A549 (cell line): ENCODE data around the gene C4orf51. TPM values are rescaled to one million over a fixed set of nuclear protein-coding genes. Genes with fewer than 3 reads are reported as not detected.
A peak's percentile ranks its signal among the peaks of the same experiment; 100 is the strongest.

Source experiments
- ATAC-seq, 2 experiments: fragments of 200-7000 bp in 1 of 2; fragments of >200 bp in 1 of 2; cut with Nextera tagmentation in 1 of 2; cut with Tn5 transposase in 1 of 2; 3 replicates each; pipeline versions ENCODE4 v1.8.0 to v1.9.1; 2018 to 2020; ENCODE audit warnings: mild to moderate bottlenecking in 1 of 2, moderate library complexity in 1 of 2
- CTCF ChIA-PET: fragments of 300-600 bp; sonication (Branson Sonifier 250); formaldehyde crosslinking; extraction: SDS; loops from one replicate; lab custom pipeline; 2021; ENCODE audit warnings: antibody characterized with exemption, inconsistent platforms; lab: Yijun Ruan, JAX
- POLR2A ChIA-PET: fragments of 350-600 bp; formaldehyde crosslinking; extraction: SDS; loops from one replicate; lab custom pipeline; 2021; ENCODE audit warnings: antibody characterized with exemption, inconsistent platforms; lab: Yijun Ruan, JAX
- DNase-seq, 2 experiments: peaks; one replicate each; pipeline versions ENCODE4 v3.0.0 to v3.0.0-alpha.2; 2011 to 2016; ENCODE audit warnings: low read depth in 1 of 2, low spot score in 1 of 2
- FAIRE-seq: peaks from 2 replicates; lab custom pipeline; 2011; peaks lifted over from hg19 to GRCh38; lab: Jason Lieb, UNC
- H3K27ac ChIP-seq, 2 experiments: fragments of >200 bp; sonication (Bioruptor Twin); formaldehyde crosslinking; 3 replicates each; pipeline ENCODE4 v1.5.1; 2016 to 2017
- H3K4me1 ChIP-seq: fragments of >200 bp; sonication (Bioruptor Twin); formaldehyde crosslinking; 3 replicates; pipeline ENCODE4 v1.6.1; 2016
- H3K4me2 ChIP-seq: fragments of >200 bp; sonication (Bioruptor Twin); formaldehyde crosslinking; 3 replicates; pipeline ENCODE4 v1.6.1; 2016
- H3K4me3 ChIP-seq: fragments of >200 bp; sonication (Bioruptor Twin); formaldehyde crosslinking; 3 replicates; pipeline ENCODE4 v1.5.1; 2016
- H3K9me3 ChIP-seq: fragments of >200 bp; sonication (Bioruptor Twin); formaldehyde crosslinking; 3 replicates; pipeline ENCODE4 v1.6.1; 2016
- ATOH8 ChIP-seq: fragments of 250-450 bp; sonication (Bioruptor Pico); IDR thresholded peaks from 2 replicates; pipeline ENCODE4 v1.5.0; 2020; ENCODE audit warnings: low read depth, mild to moderate bottlenecking, moderate library complexity
- BHLHE40 ChIP-seq: IDR thresholded peaks from 2 replicates; pipeline ENCODE4 v1.6.1; 2012; ENCODE audit warnings: low read depth, low read length, inconsistent platforms
- CBX8 ChIP-seq: fragments of 200-600 bp; sonication (generic); IDR thresholded peaks from 2 replicates; pipeline ENCODE4 v1.6.1; 2016
- CHD2 ChIP-seq: fragments of 150-350 bp; IDR thresholded peaks from 2 replicates; pipeline ENCODE4 v1.6.1; 2014; ENCODE audit warnings: low read length; ENCODE audit not compliant: partially characterized antibody
- EHMT2 ChIP-seq: fragments of 200-600 bp; sonication (generic); IDR thresholded peaks from 2 replicates; pipeline ENCODE4 v1.6.1; 2016; ENCODE audit warnings: antibody characterized with exemption, low read depth, mild to moderate bottlenecking, moderate library complexity
- ELK1 ChIP-seq: fragments of 150-350 bp; IDR thresholded peaks from 2 replicates; pipeline ENCODE4 v1.6.1; 2014; ENCODE audit warnings: low read depth, mild to moderate bottlenecking, low read length
- EP300 ChIP-seq, 2 experiments: fragments of >200 bp; sonication (Bioruptor Twin); formaldehyde crosslinking; IDR thresholded peaks; 2 replicates in 1 of 2; 3 replicates in 1 of 2; pipeline ENCODE4 v1.6.1; 2016 to 2017
- ESRRA ChIP-seq: fragments of 150-350 bp; IDR thresholded peaks from 2 replicates; pipeline ENCODE4 v1.6.1; 2014; ENCODE audit warnings: mild to moderate bottlenecking, low read length, borderline replicate concordance
- FOSB ChIP-seq: fragments of 250-450 bp; sonication (Bioruptor Pico); IDR thresholded peaks from 2 replicates; pipeline ENCODE4 v1.5.0; 2020; ENCODE audit warnings: mild to moderate bottlenecking, moderate library complexity
- FOSL2 ChIP-seq, 2 experiments: fragments of 450-650 bp in 1 of 2; fragments of >200 bp in 1 of 2; sonication (Bioruptor Twin) in 1 of 2; formaldehyde crosslinking; IDR thresholded peaks; 2 replicates each; pipeline versions ENCODE4 v1.5.0 to v1.6.1; 2016 to 2020; ENCODE audit warnings: mild to moderate bottlenecking in 1 of 2, moderate library complexity in 1 of 2
- FOXS1 ChIP-seq: fragments of 250-450 bp; sonication (Bioruptor Pico); IDR thresholded peaks from 2 replicates; pipeline ENCODE4 v1.5.0; 2020; ENCODE audit warnings: mild to moderate bottlenecking, moderate library complexity
- GATA3 ChIP-seq: IDR thresholded peaks from 2 replicates; pipeline ENCODE4 v1.6.1; 2012; ENCODE audit warnings: borderline replicate concordance
- HES2 ChIP-seq: fragments of >200 bp; sonication (Bioruptor Twin); formaldehyde crosslinking; IDR thresholded peaks from 2 replicates; pipeline ENCODE4 v1.6.1; 2016
- HOXB13 ChIP-seq: fragments of 250-450 bp; sonication (Bioruptor Pico); IDR thresholded peaks from 2 replicates; pipeline ENCODE4 v1.5.0; 2020; ENCODE audit warnings: low read depth, mild to moderate bottlenecking, moderate library complexity
- KDM1A ChIP-seq: fragments of 200-600 bp; sonication (generic); IDR thresholded peaks from 2 replicates; pipeline ENCODE4 v1.6.1; 2016; ENCODE audit warnings: low read depth, mild to moderate bottlenecking
- KDM5A ChIP-seq: fragments of 200-600 bp; sonication (generic); IDR thresholded peaks from 2 replicates; pipeline ENCODE4 v1.6.1; 2016; ENCODE audit warnings: antibody characterized with exemption, mild to moderate bottlenecking
- MAFK ChIP-seq: fragments of 450-650 bp; IDR thresholded peaks from 2 replicates; pipeline ENCODE4 v1.6.1; 2014; ENCODE audit not compliant: partially characterized antibody
- MYC ChIP-seq: IDR thresholded peaks from 2 replicates; pipeline ENCODE4 v1.6.1; 2012; ENCODE audit warnings: mild to moderate bottlenecking, inconsistent platforms, low read length, improper control_type of control experiment, borderline replicate concordance
- NPAS2 ChIP-seq: fragments of 250-450 bp; sonication (Bioruptor Pico); IDR thresholded peaks from 2 replicates; pipeline ENCODE4 v1.8.0; 2022; ENCODE audit warnings: mild to moderate bottlenecking, moderate library complexity, borderline replicate concordance
- POLR2A ChIP-seq: IDR thresholded peaks from 2 replicates; pipeline ENCODE4 v1.6.1; 2012; ENCODE audit warnings: mild to moderate bottlenecking, low read length
- POLR2AphosphoS2 ChIP-seq: conservative IDR thresholded peaks from 2 replicates; pipeline ENCODE4 v1.6.1; 2012; ENCODE audit warnings: low read length, improper control_type of control experiment, inconsistent platforms
- RAD21 ChIP-seq, 2 experiments: fragments of >200 bp in 1 of 2; sonication (Bioruptor Twin) in 1 of 2; formaldehyde crosslinking in 1 of 2; IDR thresholded peaks in 1 of 2; conservative IDR thresholded peaks in 1 of 2; 2 replicates in 1 of 2; 3 replicates in 1 of 2; pipeline ENCODE4 v1.6.1; 2012 to 2018; ENCODE audit warnings: inconsistent platforms in 1 of 2
- RARB ChIP-seq: fragments of 250-450 bp; sonication (Bioruptor Pico); IDR thresholded peaks from 2 replicates; pipeline ENCODE4 v1.8.0; 2021; ENCODE audit warnings: mild to moderate bottlenecking, moderate library complexity
- RFX5 ChIP-seq: fragments of 450-650 bp; IDR thresholded peaks from 2 replicates; pipeline ENCODE4 v1.7.1; 2014; ENCODE audit warnings: antibody characterized with exemption, mild to moderate bottlenecking, moderate library complexity
- TFCP2L1 ChIP-seq: fragments of 250-450 bp; sonication (Bioruptor Pico); IDR thresholded peaks from 2 replicates; pipeline ENCODE4 v1.5.0; 2021; ENCODE audit warnings: mild to moderate bottlenecking
- TP53 ChIP-seq: fragments of 250-450 bp; sonication (Bioruptor Pico); IDR thresholded peaks from 2 replicates; pipeline ENCODE4 v1.5.0; 2021; ENCODE audit warnings: mild to moderate bottlenecking, moderate library complexity
- ZC3H11A ChIP-seq: fragments of 450-650 bp; IDR thresholded peaks from 2 replicates; pipeline ENCODE4 v1.6.1; 2014; ENCODE audit warnings: antibody characterized with exemption, mild to moderate bottlenecking
- ZFP36 ChIP-seq: fragments of 450-650 bp; IDR thresholded peaks from 2 replicates; pipeline ENCODE4 v1.6.1; 2014; ENCODE audit warnings: borderline replicate concordance; ENCODE audit not compliant: partially characterized antibody
- ZSCAN20 ChIP-seq: fragments of 250-450 bp; sonication (Bioruptor Pico); IDR thresholded peaks from 2 replicates; pipeline ENCODE4 v1.8.0; 2022; ENCODE audit warnings: mild to moderate bottlenecking, moderate library complexity
- WGBS: methylation state at CpG from one replicate; pipeline ENCODE4 v1.1.6; 2017; ENCODE audit errors: missing lambda C conversion rate; 5-methylcytosine and 5-hydroxymethylcytosine counted together
- polyA plus RNA-seq, 4 experiments: library from polyadenylated mRNA; depleted of rRNA in 3 of 4; stranded (reverse); fragments of >200 nt; fragmentation: RNase III in 1 of 4; extraction: RNeasy Plus Mini Kit Qiagen cat#74134 plus additional on column Dnase treatment in 1 of 4; gene quantifications; 2 replicates in 3 of 4; 3 replicates in 1 of 4; pipeline ENCODE4 v1.2.3, GENCODE V29; 2011 to 2017
- TF ChIP-seq, protein P1 (sequence below): fragments of >200 bp; sonication (Bioruptor Twin); formaldehyde crosslinking; IDR thresholded peaks from 3 replicates; pipeline ENCODE4 v1.6.1; 2016
- TF ChIP-seq, protein P2 (sequence below): IDR thresholded peaks from 2 replicates; pipeline ENCODE4 v1.6.1; 2012

The C4orf51 gene
- polyA plus RNA-seq, 2 of the 4 experiments (the other 2 are of a cell fraction), result not detected

GRCh38 chr4:145709336-145709735 is 29.4 kb downstream of the C4orf51 start:
- no peaks in the 10 kb centered on the region for H3K4me1 ChIP-seq
- no peak overlapping the region for H3K4me2 ChIP-seq
- TF ChIP-seq ZFP36, result no peak
- TF ChIP-seq, protein P1, sequence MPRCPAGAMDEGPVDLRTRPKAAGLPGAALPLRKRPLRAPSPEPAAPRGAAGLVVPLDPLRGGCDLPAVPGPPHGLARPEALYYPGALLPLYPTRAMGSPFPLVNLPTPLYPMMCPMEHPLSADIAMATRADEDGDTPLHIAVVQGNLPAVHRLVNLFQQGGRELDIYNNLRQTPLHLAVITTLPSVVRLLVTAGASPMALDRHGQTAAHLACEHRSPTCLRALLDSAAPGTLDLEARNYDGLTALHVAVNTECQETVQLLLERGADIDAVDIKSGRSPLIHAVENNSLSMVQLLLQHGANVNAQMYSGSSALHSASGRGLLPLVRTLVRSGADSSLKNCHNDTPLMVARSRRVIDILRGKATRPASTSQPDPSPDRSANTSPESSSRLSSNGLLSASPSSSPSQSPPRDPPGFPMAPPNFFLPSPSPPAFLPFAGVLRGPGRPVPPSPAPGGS, result no peak
- no peak for TF ChIP-seq MYC
- TF ChIP-seq FOXS1 (CRISPR knock-in tag), result no peak
- TF ChIP-seq KDM1A, result no peak
- TF ChIP-seq ATOH8 (CRISPR knock-in tag), result no peak
- TF ChIP-seq BHLHE40, result no peak
- TF ChIP-seq GATA3, result no peak
- TF ChIP-seq NPAS2 (CRISPR knock-in tag), result no peak
- TF ChIP-seq ESRRA, result no peak
- H3K9me3 ChIP-seq, result no peaks in the 10 kb centered on the region; the same call in 2 of the 3 replicates
- 85% methylated on average over 1 of the region's 1 CpG for WGBS
- DNase-seq (no peak), FAIRE-seq (no peak), ATAC-seq (no peak)
- no peak overlapping the region for H3K27ac ChIP-seq
- CTCF ChIA-PET, result interaction anchor here (1.2 to 1.3 kb wide), 2 partner anchors 15 to 64 kb away, joined by 3 read pairs; no protein-coding TSS in a partner anchor
- no peak overlapping the region for H3K4me3 ChIP-seq
- POLR2A ChIA-PET, result no interaction called here

DNA sequence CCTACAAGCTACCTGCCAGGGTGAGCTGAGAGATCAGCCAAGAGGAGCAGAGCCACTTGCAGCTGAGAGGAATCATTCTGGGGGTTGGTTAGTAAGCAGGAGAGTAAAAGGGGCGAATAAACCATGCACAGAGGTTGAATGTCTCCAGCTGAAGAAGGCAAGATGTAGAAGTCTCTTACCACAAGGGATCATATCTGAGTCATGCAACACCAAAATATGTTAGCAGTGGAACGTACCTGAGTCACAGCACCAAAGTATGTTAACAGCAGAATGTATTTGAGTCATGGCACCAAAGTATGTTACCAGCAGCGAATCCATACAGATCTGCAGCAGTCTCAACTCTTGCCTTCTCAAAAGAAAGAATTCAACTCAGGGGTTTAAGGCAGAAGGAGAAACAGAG is 29.9 kb downstream of the C4orf51 start:
- H3K4me1 ChIP-seq, result no peaks in the 10 kb centered on the region
- H3K9me3 ChIP-seq, result no peaks in the 10 kb centered on the region; the same call in 2 of the 3 replicates
- H3K4me2 ChIP-seq, result no peak overlapping the region
- no peak overlapping the region for H3K4me3 ChIP-seq
- FAIRE-seq, result no peak
- peak; percentile 54; a peak in 3 of 6 replicates for ATAC-seq
- 33% methylated on average over 3 of the region's 3 CpGs for WGBS
- ChIA-PET POLR2A (no interaction called here), CTCF (interaction anchor here (1.2 to 1.3 kb wide), 3 partner anchors 10 to 63 kb away, joined by 3 read pairs; no protein-coding TSS in a partner anchor)
- no peak for DNase-seq
- no peak overlapping the region for H3K27ac ChIP-seq
- TF ChIP-seq TFCP2L1 (CRISPR knock-in tag) (no peak), CHD2 (no peak), HES2 (no peak), RFX5 (no peak), POLR2A (no peak), RAD21 (conservative IDR thresholded peaks at IDR 0.05 in 1 of 2, IDR thresholded peaks at IDR 0.05 in 1 of 2) (no peak)

GRCh38 chr4:145716200-145716599 is 36.3 kb downstream of the C4orf51 start:
- ChIA-PET POLR2A (interaction anchor here (0.6 kb wide), 1 partner anchor 221 kb away, joined by 7 read pairs; no protein-coding TSS in a partner anchor), CTCF (no interaction called here)
- 37% methylated on average over 3 of the region's 3 CpGs for WGBS
- DNase-seq (no peak), FAIRE-seq (no peak), ATAC-seq (no peak)
- no peak for TF ChIP-seq KDM5A
- TF ChIP-seq, protein P2, sequence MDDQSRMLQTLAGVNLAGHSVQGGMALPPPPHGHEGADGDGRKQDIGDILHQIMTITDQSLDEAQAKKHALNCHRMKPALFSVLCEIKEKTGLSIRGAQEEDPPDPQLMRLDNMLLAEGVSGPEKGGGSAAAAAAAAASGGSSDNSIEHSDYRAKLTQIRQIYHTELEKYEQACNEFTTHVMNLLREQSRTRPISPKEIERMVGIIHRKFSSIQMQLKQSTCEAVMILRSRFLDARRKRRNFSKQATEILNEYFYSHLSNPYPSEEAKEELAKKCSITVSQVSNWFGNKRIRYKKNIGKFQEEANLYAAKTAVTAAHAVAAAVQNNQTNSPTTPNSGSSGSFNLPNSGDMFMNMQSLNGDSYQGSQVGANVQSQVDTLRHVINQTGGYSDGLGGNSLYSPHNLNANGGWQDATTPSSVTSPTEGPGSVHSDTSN, result no peak
- TF ChIP-seq ELK1, result no peak
- TF ChIP-seq ESRRA, result no peak
- TF ChIP-seq EP300 (IDR thresholded peaks at IDR 0.05), result no peak
- no peak for TF ChIP-seq RAD21 (conservative IDR thresholded peaks at IDR 0.05 in 1 of 2, IDR thresholded peaks at IDR 0.05 in 1 of 2)
- no peak for TF ChIP-seq ZSCAN20 (CRISPR knock-in tag)
- no peak for TF ChIP-seq EHMT2
- no peak for TF ChIP-seq TP53 (CRISPR knock-in tag)
- no peak for TF ChIP-seq POLR2AphosphoS2
- no peak for TF ChIP-seq FOSL2 (IDR thresholded peaks at IDR 0.05)
- TF ChIP-seq FOSL2 (CRISPR knock-in tag; IDR thresholded peaks at IDR 0.05), result no peak
- TF ChIP-seq GATA3, result no peak
- no peak for TF ChIP-seq FOSB (CRISPR knock-in tag)
- TF ChIP-seq RARB (CRISPR knock-in tag), result no peak
- TF ChIP-seq ZC3H11A, result no peak
- no peak for TF ChIP-seq HOXB13 (CRISPR knock-in tag)
- TF ChIP-seq CBX8, result no peak
- no peak for TF ChIP-seq MAFK
- Histone ChIP-seq H3K4me3 (no peak overlapping the region), H3K4me2 (no peak overlapping the region), H3K27ac (no peak overlapping the region), H3K9me3 (no peaks in the 10 kb centered on the region; the same call in 2 of the 3 replicates), H3K4me1 (no peaks in the 10 kb centered on the region)
